Measurements from ENCODE around the gene CACNA2D2. TPM values are rescaled to one million over a fixed set of nuclear protein-coding genes. Genes with fewer than 3 reads are reported as not detected.

Gene CACNA2D2
- polyA plus RNA-seq, 4 donors, result 13.3 to 18.6 (median 16.3) TPM

- no peak for DNase-seq (ENCODE audit: low read depth in 4 of 4, low spot score in 2 of 4)
Observed at GRCh38 chr3:50408443-50408944, 94.9 kb downstream of the CACNA2D2 start.

- no peak for DNase-seq (ENCODE audit: low read depth in 4 of 4, low spot score in 2 of 4)
Observed at GRCh38 chr3:50406487-50406886, 96.9 kb downstream of the CACNA2D2 start.

GRCh38 chr3:50405249-50405648, 98.2 kb downstream of the CACNA2D2 start:
- no peak for DNase-seq (ENCODE audit: low read depth in 4 of 4, low spot score in 2 of 4)

- DNase-seq (ENCODE audit: low read depth in 4 of 4, low spot score in 2 of 4), result no peak
Observed at GRCh38 chr3:50401978-50402595, 101.3 kb downstream of the CACNA2D2 start.

- DNase-seq (ENCODE audit: low read depth in 4 of 4, low spot score in 2 of 4), result no peak
Observed at GRCh38 chr3:50396502-50396901, 106.9 kb downstream of the CACNA2D2 start.

- no peak for DNase-seq (ENCODE audit: low read depth in 4 of 4, low spot score in 2 of 4)
Observed at GRCh38 chr3:50395070-50395860, 108.2 kb downstream of the CACNA2D2 start.

- DNase-seq (ENCODE audit: low read depth in 4 of 4, low spot score in 2 of 4), result no peak
Observed at GRCh38 chr3:50393061-50393460, 110.4 kb downstream of the CACNA2D2 start.

GRCh38 chr3:50392101-50392715, 111.2 kb downstream of the CACNA2D2 start:
- DNase-seq (ENCODE audit: low read depth in 4 of 4, low spot score in 2 of 4), result no peak

- no peak for DNase-seq (ENCODE audit: low read depth in 4 of 4, low spot score in 2 of 4)
Observed at GRCh38 chr3:50390508-50391224, 112.8 kb downstream of the CACNA2D2 start.

- no peak for DNase-seq (ENCODE audit: low read depth in 4 of 4, low spot score in 2 of 4)
Observed at GRCh38 chr3:50389414-50389767, 114.0 kb downstream of the CACNA2D2 start.

GRCh38 chr3:50388720-50389413, 114.6 kb downstream of the CACNA2D2 start:
- DNase-seq (ENCODE audit: low read depth in 4 of 4, low spot score in 2 of 4), result no peak

- no peak for DNase-seq (ENCODE audit: low read depth in 4 of 4, low spot score in 2 of 4)
Observed at GRCh38 chr3:50388016-50388719, 115.3 kb downstream of the CACNA2D2 start.

GRCh38 chr3:50385754-50386153, 117.7 kb downstream of the CACNA2D2 start:
- DNase-seq (ENCODE audit: low read depth in 4 of 4, low spot score in 2 of 4), result no peak

GRCh38 chr3:50383750-50384149, 119.7 kb downstream of the CACNA2D2 start:
- DNase-seq (ENCODE audit: low read depth in 4 of 4, low spot score in 2 of 4), result no peak

- DNase-seq (ENCODE audit: low read depth in 4 of 4, low spot score in 2 of 4), result no peak
Observed at GRCh38 chr3:50382722-50383121, 120.7 kb downstream of the CACNA2D2 start.

- no peak for DNase-seq (ENCODE audit: low read depth in 4 of 4, low spot score in 2 of 4)
Observed at GRCh38 chr3:50381383-50381782, 122.1 kb downstream of the CACNA2D2 start.

GRCh38 chr3:50380405-50381085, 122.9 kb downstream of the CACNA2D2 start:
- no peak for DNase-seq (ENCODE audit: low read depth in 4 of 4, low spot score in 2 of 4)

GRCh38 chr3:50378757-50379156, 124.7 kb downstream of the CACNA2D2 start:
- no peak for DNase-seq (ENCODE audit: low read depth in 4 of 4, low spot score in 2 of 4)

- no peak for DNase-seq (ENCODE audit: low read depth in 4 of 4, low spot score in 2 of 4)
Observed at GRCh38 chr3:50378024-50378423, 125.4 kb downstream of the CACNA2D2 start.
